ENCODE measurements around the gene RANBP1. TPM values are rescaled to one million over a fixed set of nuclear protein-coding genes. Genes with fewer than 3 reads are reported as not detected.
A peak's percentile ranks its signal among the peaks of the same experiment; 100 is the strongest.

The RANBP1 gene
- total RNA-seq, 1 experiment from 2014 or later: 443 TPM

GRCh38 chr22:20128902-20129746, 13.2 kb downstream of the RANBP1 start (continued):
- TF ChIP-seq TEAD4 (CRISPR knock-in tag; IDR thresholded peaks at IDR 0.05) (no peak), ZBTB21 (CRISPR knock-in tag; IDR thresholded peaks at IDR 0.05; ENCODE audit: borderline replicate concordance) (no peak), SMAD4 (CRISPR knock-in tag; IDR thresholded peaks at IDR 0.05) (no peak), ZNF396 (CRISPR knock-in tag; IDR thresholded peaks at IDR 0.05; ENCODE audit: borderline replicate concordance) (no peak), RORB (CRISPR knock-in tag; IDR thresholded peaks at IDR 0.05) (no peak), E2F5 (CRISPR knock-in tag; IDR thresholded peaks at IDR 0.05) (no peak), JUN (CRISPR knock-in tag; IDR thresholded peaks at IDR 0.05) (no peak), NR3C1 (CRISPR knock-in tag; conservative IDR thresholded peaks at IDR 0.05; ENCODE audit: low read depth) (no peak), RELA (CRISPR knock-in tag; IDR thresholded peaks at IDR 0.05; ENCODE audit: borderline replicate concordance) (no peak), SOX15 (CRISPR knock-in tag; IDR thresholded peaks at IDR 0.05) (no peak), FOXK1 (CRISPR knock-in tag; IDR thresholded peaks at IDR 0.05) (peak; percentile 47; the same call in 1 of the 2 replicates), ESRRA (CRISPR knock-in tag; IDR thresholded peaks at IDR 0.05; ENCODE audit: borderline replicate concordance) (no peak), KAT7 (CRISPR knock-in tag; IDR thresholded peaks at IDR 0.05; ENCODE audit: borderline replicate concordance) (no peak), CREB1 (CRISPR knock-in tag; IDR thresholded peaks at IDR 0.05) (no peak), ZNF281 (CRISPR knock-in tag; IDR thresholded peaks at IDR 0.05) (no peak), ZNF416 (CRISPR knock-in tag; IDR thresholded peaks at IDR 0.05) (0 out of 2 replicates have a peak, but pooled peaks have one; percentile 67), ATF1 (CRISPR knock-in tag; IDR thresholded peaks at IDR 0.05) (no peak), PRRX2 (CRISPR knock-in tag; IDR thresholded peaks at IDR 0.05) (peak; percentile 81), ZNF423 (CRISPR knock-in tag; IDR thresholded peaks at IDR 0.05) (no peak), NR1H2 (CRISPR knock-in tag; IDR thresholded peaks at IDR 0.05) (no peak), MLX (CRISPR knock-in tag; IDR thresholded peaks at IDR 0.05) (no peak; the same call in 1 of the 2 replicates), EMX1 (CRISPR knock-in tag; IDR thresholded peaks at IDR 0.05) (no peak), NFATC4 (CRISPR knock-in tag; IDR thresholded peaks at IDR 0.05) (no peak; the same call in 1 of the 2 replicates), FOXP1 (CRISPR knock-in tag; IDR thresholded peaks at IDR 0.05; ENCODE audit: borderline replicate concordance) (peak; percentile 52; the same call in 1 of the 2 replicates), ZNF219 (CRISPR knock-in tag; IDR thresholded peaks at IDR 0.05; ENCODE audit: borderline replicate concordance) (no peak), ZNF532 (CRISPR knock-in tag; IDR thresholded peaks at IDR 0.05; ENCODE audit: borderline replicate concordance) (no peak), SP1 (CRISPR knock-in tag; conservative IDR thresholded peaks at IDR 0.05) (0 out of 2 replicates have a peak, but pooled peaks have one; percentile 40)
